ENCODE results near the gene OMP.

DNA sequence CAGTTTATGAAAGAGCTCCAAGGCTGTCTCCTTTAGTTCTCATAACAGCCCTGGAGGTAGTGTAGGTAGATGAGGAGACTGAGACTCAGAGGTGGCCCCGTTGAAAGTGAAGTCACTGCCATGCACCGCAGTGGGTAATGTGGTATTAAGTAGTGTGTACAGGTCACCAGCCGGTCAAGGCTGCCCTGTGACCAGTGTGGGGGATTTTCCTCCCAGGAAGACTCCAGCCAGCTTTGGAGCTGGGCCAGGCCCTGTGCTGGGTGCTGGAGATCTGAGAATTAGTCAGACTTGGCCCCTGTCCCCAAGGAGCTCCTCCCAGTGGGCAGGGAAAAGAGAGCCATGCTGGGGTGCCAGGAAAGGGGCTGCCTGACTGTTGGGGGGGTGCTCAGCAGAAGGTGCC lies 5.3 kb downstream of the OMP start:
- TF ChIP-seq ZFX (IDR thresholded peaks at IDR 0.05; ENCODE audit: borderline replicate concordance): no peak
- TF ChIP-seq, protein P1, sequence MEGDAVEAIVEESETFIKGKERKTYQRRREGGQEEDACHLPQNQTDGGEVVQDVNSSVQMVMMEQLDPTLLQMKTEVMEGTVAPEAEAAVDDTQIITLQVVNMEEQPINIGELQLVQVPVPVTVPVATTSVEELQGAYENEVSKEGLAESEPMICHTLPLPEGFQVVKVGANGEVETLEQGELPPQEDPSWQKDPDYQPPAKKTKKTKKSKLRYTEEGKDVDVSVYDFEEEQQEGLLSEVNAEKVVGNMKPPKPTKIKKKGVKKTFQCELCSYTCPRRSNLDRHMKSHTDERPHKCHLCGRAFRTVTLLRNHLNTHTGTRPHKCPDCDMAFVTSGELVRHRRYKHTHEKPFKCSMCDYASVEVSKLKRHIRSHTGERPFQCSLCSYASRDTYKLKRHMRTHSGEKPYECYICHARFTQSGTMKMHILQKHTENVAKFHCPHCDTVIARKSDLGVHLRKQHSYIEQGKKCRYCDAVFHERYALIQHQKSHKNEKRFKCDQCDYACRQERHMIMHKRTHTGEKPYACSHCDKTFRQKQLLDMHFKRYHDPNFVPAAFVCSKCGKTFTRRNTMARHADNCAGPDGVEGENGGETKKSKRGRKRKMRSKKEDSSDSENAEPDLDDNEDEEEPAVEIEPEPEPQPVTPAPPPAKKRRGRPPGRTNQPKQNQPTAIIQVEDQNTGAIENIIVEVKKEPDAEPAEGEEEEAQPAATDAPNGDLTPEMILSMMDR (IDR thresholded peaks at IDR 0.05): no peak

Data from 22Rv1 (cell line).